Astrocyte (in vitro differentiated cells and primary cell): ENCODE measurements around the gene OTOGL.

Experiments used
- CTCF ChIP-seq: IDR thresholded peaks from 2 replicates; pipeline ENCODE4 v1.5.1; 2011; ENCODE audit warnings: low read depth, mild to moderate bottlenecking, inconsistent platforms, low read length, moderate library complexity; ENCODE audit not compliant: insufficient read depth
- EZH2 ChIP-seq: IDR thresholded peaks from 2 replicates; pipeline ENCODE4 v1.6.1; 2012; ENCODE audit warnings: mild to moderate bottlenecking, low read length, inconsistent platforms; ENCODE audit not compliant: insufficient read depth

GRCh38 chr12:80377140-80377794 lies 277.9 kb downstream of the OTOGL start:
- no peak for TF ChIP-seq CTCF
- no peak for TF ChIP-seq EZH2
